ENCODE measurements around the gene NDUFAF7. TPM values are rescaled to one million over a fixed set of nuclear protein-coding genes. Genes with fewer than 3 reads are reported as not detected.
"Not testable (repeated sequence)": the region's sequence is repeated elsewhere in the genome, so short reads cannot be mapped to it uniquely, and the experiment has no call there.

NDUFAF7 gene
- total RNA-seq, 4 donors from 2014 or later = 11.3 to 35.7 (median 19.3) TPM

DNA sequence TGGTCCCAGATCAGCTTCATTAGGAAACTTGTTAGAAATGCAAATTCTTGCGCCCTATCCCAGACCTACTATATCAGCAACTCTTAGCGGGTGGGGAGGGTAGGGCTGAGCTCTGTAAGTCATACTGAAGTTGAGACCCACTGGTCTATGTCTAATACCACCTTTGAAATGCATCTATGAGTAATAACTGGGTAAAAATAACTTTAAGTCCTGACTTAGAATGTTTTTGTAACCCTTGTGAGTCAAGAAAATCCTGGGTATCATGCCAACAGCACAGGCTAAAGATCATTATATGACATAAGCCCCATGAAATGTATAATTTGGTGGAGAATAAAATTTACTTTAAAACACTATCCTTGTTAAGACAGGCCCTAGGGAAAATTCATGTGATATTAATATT, 51.7 kb downstream of the NDUFAF7 start:
- no peak overlapping the region for H3K27ac ChIP-seq
- intact Hi-C loops (cut with DNase I; ENCODE audit: low total_unique reads) = no loop called here
- H3K27me3 ChIP-seq = no peaks in the 10 kb centered on the region
- no peaks in the 10 kb centered on the region for H3K4me1 ChIP-seq
- no peaks in the 10 kb centered on the region for H3K36me3 ChIP-seq
- H3K4me3 ChIP-seq = no peak overlapping the region
- no peak for DNase-seq
- H3K9me3 ChIP-seq = no peaks in the 10 kb centered on the region
- TF ChIP-seq POLR2A (IDR thresholded peaks at IDR 0.05) (no peak), CTCF (IDR thresholded peaks at IDR 0.05) (no peak)

GRCh38 chr2:37284381-37284780, 52.9 kb downstream of the NDUFAF7 start:
- intact Hi-C loops (cut with DNase I; ENCODE audit: low total_unique reads) = no loop called here
- Histone ChIP-seq H3K4me3 (no peak overlapping the region), H3K9me3 (no peaks in the 10 kb centered on the region), H3K27me3 (no peaks in the 10 kb centered on the region), H3K36me3 (no peaks in the 10 kb centered on the region), H3K4me1 (no peaks in the 10 kb centered on the region), H3K27ac (no peak overlapping the region)
- TF ChIP-seq CTCF (IDR thresholded peaks at IDR 0.05) (no peak), POLR2A (IDR thresholded peaks at IDR 0.05) (no peak)
- no peak for DNase-seq

GRCh38 chr2:37287966-37288365, 56.5 kb downstream of the NDUFAF7 start:
- intact Hi-C loops (cut with DNase I; ENCODE audit: low total_unique reads) = no loop called here
- Histone ChIP-seq H3K4me3 (no peak overlapping the region), H3K9me3 (no peaks in the 10 kb centered on the region), H3K27me3 (no peaks in the 10 kb centered on the region), H3K27ac (no peak overlapping the region), H3K4me1 (no peaks in the 10 kb centered on the region), H3K36me3 (no peaks in the 10 kb centered on the region)
- DNase-seq = no peak
- TF ChIP-seq CTCF (IDR thresholded peaks at IDR 0.05) (no peak), POLR2A (IDR thresholded peaks at IDR 0.05) (no peak)

DNA sequence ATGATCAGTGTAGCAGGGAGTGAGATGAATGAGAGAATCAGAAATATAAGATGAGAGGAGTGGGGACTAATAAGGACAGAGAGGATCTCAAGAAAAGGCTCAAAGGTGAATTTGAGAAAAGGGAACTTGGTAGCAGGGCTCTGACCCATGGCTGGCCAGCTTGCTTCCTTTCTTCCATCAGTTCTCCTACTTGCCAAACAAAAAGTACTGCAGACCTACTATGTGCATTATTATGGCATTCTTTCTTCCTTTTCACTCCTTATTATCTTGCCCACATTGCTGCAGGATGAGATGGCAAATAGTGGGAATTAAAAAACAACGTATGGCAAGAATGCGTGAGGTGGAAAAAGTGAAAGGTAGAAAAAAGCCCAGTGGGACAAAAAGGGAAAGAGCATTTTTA, 60.2 kb downstream of the NDUFAF7 start:
- intact Hi-C loops (cut with DNase I; ENCODE audit: low total_unique reads) = no loop called here
- no peak for TF ChIP-seq POLR2A (IDR thresholded peaks at IDR 0.05)
- TF ChIP-seq CTCF (IDR thresholded peaks at IDR 0.05) = no peak
- Histone ChIP-seq H3K4me1 (no peaks in the 10 kb centered on the region), H3K36me3 (no peaks in the 10 kb centered on the region), H3K9me3 (no peaks in the 10 kb centered on the region), H3K27ac (no peak overlapping the region), H3K4me3 (no peak overlapping the region), H3K27me3 (no peaks in the 10 kb centered on the region)
- no peak for DNase-seq

DNA sequence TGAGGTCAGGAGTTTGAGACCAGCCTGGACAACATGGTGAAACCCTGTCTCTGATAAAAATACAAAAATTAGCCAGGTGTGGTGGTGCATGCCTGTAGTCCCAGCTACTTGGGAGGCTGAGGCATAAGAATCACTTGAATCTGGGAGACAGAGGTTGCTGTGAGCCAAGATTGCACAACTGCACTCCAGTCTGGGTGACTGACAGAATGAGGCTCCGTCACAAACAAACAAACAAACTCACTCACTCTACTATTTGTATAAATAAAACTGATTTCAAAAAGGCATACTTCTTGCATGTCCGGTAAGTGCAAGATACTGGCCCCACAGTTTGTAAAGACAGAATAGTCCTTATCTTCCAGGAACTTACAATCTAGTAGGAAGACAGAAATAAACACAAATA, 63.4 kb downstream of the NDUFAF7 start:
- H3K4me3 ChIP-seq; H3K9me3 ChIP-seq; H3K27me3 ChIP-seq; H3K36me3 ChIP-seq; H3K4me1 ChIP-seq; DNase-seq; H3K27ac ChIP-seq; intact Hi-C loops (cut with DNase I; ENCODE audit: low total_unique reads): not testable (repeated sequence)

DNA sequence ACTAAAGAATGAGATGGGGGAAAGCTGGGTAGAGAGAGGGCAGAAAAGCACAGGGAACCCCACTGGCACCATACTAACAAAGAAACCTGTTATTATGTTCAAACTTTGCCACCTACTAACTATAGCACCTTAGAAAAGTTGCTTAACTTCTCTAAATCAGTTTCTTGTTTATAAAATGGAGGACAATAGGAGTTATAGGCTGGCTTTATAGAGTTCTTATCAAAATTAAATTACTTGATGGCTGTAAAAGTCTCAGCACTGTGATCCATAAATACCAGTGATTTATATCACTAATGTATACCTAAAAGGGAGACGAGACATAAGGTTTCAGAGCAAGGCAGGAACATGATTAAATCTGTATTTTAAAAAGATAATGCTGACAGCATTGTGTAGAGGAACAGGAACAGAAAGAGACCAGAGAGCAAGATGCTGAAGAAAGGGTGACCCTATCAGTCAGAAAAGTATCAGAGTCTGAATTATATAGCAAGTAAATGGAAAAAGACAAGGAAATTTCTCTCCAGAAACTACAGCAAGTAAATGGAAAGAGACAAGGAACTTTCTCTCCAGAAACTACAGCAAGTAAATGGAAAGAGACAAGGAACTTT, 64.1 kb downstream of the NDUFAF7 start:
- no peaks in the 10 kb centered on the region for H3K9me3 ChIP-seq
- no peak overlapping the region for H3K27ac ChIP-seq
- H3K27me3 ChIP-seq = no peaks in the 10 kb centered on the region
- no peaks in the 10 kb centered on the region for H3K36me3 ChIP-seq
- intact Hi-C loops (cut with DNase I; ENCODE audit: low total_unique reads) = no loop called here
- H3K4me3 ChIP-seq = no peak overlapping the region
- no peak for TF ChIP-seq POLR2A (IDR thresholded peaks at IDR 0.05)
- TF ChIP-seq CTCF (IDR thresholded peaks at IDR 0.05) = no peak
- DNase-seq = no peak
- H3K4me1 ChIP-seq = no peaks in the 10 kb centered on the region
